22Rv1 (cell line): ENCODE results near the gene GADL1.

Experiments used
- H3K27ac ChIP-seq: fragments of 450-650 bp; 2 replicates; pipeline ENCODE4 v1.5.1; 2017
- CTCF ChIP-seq: fragments of 450-650 bp; IDR thresholded peaks from 2 replicates; pipeline ENCODE4 v1.5.1; 2017; ENCODE audit warnings: mild to moderate bottlenecking
- ZFX ChIP-seq: fragments of 450-650 bp; IDR thresholded peaks from 2 replicates; pipeline ENCODE4 v1.6.1; 2017; ENCODE audit warnings: antibody characterized with exemption, borderline replicate concordance

Gene GADL1

DNA sequence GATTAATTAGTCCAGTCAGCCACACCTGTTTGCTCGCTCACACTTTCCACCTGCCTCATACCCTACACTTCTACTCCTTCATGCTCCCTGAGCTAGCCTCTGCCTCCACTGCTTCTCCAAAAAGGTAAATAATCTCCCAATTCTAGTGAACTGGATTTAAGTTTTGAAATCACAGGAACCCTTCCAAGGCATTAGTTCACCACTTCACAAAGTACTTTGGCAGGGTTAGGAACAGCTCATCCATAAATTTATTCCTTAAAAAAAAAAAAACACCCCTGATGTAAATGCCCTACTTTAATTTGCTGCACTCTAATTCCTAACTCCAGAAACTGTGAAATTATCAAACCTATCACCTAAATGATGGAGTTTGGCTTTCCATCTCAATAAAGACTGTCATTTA lies 58.3 kb downstream of the GADL1 start:
- H3K27ac ChIP-seq = no peak overlapping the region
- TF ChIP-seq ZFX = no peak
- no peak for TF ChIP-seq CTCF

- H3K27ac ChIP-seq = no peak overlapping the region
- TF ChIP-seq CTCF (no peak), ZFX (no peak)
Observed at GRCh38 chr3:30835667-30836066, 58.8 kb downstream of the GADL1 start.

DNA sequence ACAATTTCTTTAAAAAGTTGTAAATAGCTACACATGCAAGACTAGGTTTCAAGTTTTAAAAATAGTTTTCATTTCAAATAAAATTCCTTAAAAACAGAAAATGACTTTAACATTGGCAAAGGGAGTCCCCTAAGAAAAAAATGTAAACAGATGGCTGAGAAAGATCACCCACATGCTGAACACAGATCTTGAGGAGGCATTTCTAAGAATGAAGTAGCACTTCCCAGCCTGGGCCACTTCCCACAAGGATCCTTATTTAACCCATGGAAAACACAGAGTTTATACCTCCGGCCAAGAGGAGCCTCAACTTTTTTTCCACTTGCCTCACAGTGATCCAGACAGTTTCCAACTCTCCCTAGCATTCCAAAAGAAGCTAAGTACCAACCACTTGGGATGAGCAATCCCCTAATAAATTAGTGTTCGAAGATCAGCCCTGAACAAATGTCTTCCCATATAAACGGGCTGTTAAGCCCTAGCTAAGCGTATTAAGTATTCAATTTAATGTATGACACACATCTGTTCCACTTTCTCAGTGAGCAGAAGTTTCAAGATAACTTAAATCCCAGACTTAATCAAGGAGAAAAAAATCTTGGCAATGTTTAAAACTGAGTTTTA lies 61.4 kb downstream of the GADL1 start:
- no peak overlapping the region for H3K27ac ChIP-seq
- TF ChIP-seq CTCF (no peak), ZFX (no peak)

GRCh38 chr3:30827080-30827479 lies 67.4 kb downstream of the GADL1 start:
- TF ChIP-seq ZFX = no peak
- TF ChIP-seq CTCF = no peak
- H3K27ac ChIP-seq = no peak overlapping the region

DNA sequence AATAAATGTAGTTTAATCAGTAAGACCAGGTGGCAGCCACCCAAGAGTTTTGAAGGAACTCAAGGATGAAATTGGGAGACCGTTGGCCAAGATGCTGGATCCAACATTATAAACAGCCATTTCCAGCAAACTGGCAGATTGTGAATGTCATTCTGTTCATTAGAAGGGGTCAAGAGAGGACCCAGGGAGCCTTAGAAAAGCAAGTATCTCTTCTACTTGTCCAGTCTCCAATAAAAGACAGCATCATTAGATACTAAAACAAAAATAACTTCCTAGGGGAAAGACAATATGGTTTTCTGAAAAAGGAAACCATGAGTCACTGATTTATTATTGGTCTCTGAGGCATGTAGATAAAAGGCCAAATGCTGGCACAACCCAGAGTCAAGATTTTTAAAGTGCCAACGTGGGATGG lies 67.9 kb downstream of the GADL1 start:
- H3K27ac ChIP-seq = no peak overlapping the region
- TF ChIP-seq ZFX (no peak), CTCF (no peak)

DNA sequence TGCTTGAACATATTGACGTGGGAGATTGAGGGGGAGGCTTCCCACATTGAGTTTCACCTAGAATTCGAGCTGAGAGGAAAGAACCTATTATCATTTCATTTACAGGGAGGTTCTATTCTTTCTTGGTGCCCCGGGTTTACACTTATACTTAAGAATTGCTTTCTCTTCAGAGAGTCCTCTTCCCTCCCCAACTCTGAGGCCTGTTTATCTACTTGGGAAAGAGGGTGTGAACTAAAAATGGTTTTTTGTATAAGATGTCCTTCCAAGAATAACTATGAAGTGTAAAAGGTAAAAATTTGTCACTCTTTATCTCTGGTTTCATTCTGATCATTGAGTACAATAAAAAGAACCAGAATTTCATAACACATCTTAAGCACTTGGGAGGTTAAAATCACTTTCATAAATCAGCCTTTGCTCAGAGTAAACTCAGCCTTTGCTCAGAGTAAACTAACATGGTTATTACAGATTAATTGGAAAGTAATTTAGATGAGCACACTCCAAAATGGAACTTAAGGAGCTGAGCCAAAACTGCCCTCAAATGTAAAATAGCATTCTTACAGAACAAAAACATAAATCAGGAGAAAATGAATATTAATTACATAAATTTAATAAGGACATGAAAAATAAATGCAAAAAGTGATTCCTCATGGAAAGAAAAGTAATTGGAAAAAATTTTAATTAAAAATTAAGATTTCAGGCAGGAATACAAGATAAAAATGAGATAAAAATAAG lies 75.2 kb downstream of the GADL1 start:
- no peak overlapping the region for H3K27ac ChIP-seq
- TF ChIP-seq CTCF (no peak), ZFX (no peak)

GRCh38 chr3:30813734-30814133 lies 80.7 kb downstream of the GADL1 start:
- TF ChIP-seq CTCF = no peak
- no peak for TF ChIP-seq ZFX
- no peak overlapping the region for H3K27ac ChIP-seq
